ENCODE data around the gene STN1.

DNA sequence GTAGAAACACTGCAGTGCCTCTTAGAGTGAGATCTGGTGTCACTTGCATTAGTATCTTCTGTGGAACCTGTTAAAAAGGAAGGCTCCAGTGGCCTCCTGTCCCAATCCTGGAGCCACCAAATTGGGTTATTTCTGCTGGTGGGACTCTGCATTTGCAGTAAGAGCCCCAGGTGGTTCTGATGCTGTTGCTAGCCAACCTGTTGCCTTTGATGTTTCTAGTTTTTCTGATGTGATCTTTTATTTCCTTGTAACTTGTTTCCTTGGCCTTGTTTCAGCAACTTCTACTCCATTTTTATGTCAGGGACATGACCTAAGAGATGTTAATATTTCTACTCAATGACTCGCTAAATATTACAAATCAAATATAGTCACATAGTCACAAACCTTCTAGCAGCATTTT lies 12.5 kb upstream of the STN1 start:
- no peak for TF ChIP-seq YY1 (IDR thresholded peaks at IDR 0.05; ENCODE audit: low read depth, low read length)
- no peak for TF ChIP-seq RXRA (IDR thresholded peaks at IDR 0.05; ENCODE audit: insufficient read depth, low read depth, low read length)
- TF ChIP-seq CBX8 (IDR thresholded peaks at IDR 0.05; ENCODE audit: borderline replicate concordance, low read depth, low read length), result no peak
- TF ChIP-seq, protein P1, sequence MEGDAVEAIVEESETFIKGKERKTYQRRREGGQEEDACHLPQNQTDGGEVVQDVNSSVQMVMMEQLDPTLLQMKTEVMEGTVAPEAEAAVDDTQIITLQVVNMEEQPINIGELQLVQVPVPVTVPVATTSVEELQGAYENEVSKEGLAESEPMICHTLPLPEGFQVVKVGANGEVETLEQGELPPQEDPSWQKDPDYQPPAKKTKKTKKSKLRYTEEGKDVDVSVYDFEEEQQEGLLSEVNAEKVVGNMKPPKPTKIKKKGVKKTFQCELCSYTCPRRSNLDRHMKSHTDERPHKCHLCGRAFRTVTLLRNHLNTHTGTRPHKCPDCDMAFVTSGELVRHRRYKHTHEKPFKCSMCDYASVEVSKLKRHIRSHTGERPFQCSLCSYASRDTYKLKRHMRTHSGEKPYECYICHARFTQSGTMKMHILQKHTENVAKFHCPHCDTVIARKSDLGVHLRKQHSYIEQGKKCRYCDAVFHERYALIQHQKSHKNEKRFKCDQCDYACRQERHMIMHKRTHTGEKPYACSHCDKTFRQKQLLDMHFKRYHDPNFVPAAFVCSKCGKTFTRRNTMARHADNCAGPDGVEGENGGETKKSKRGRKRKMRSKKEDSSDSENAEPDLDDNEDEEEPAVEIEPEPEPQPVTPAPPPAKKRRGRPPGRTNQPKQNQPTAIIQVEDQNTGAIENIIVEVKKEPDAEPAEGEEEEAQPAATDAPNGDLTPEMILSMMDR (IDR thresholded peaks at IDR 0.05; ENCODE audit: control extremely low read depth in 1 of 3, insufficient read depth in 1 of 3, low read depth in 1 of 3, low read length in 3 of 3), result no peak
- no peak for TF ChIP-seq NRF1 (IDR thresholded peaks at IDR 0.05; ENCODE audit: low read depth, low read length)
- TF ChIP-seq SUZ12 (IDR thresholded peaks at IDR 0.05; ENCODE audit: low read length), result no peak
- TF ChIP-seq EGR1 (IDR thresholded peaks at IDR 0.05; ENCODE audit: borderline replicate concordance, low read depth, low read length), result no peak
- TF ChIP-seq POLR2A (IDR thresholded peaks at IDR 0.05; ENCODE audit: control extremely low read depth in 1 of 2, low read depth in 2 of 2, low read length in 2 of 2), result no peak
- TF ChIP-seq JUND (IDR thresholded peaks at IDR 0.05; ENCODE audit: low read length), result no peak

Measured in H1 (cell line).